Progenitor cell of endocrine pancreas (in vitro differentiated cells): Measurements from ENCODE around the gene KDM3B. TPM values are rescaled to one million over a fixed set of nuclear protein-coding genes. Genes with fewer than 3 reads are reported as not detected.

ENCODE experiments used
- DNase-seq: peaks from one replicate; pipeline ENCODE4 v3.0.0; 2021; ENCODE audit warnings: low spot score; ENCODE audit not compliant: unreplicated experiment
- H3K27ac Mint-ChIP-seq: 2 replicates; pipeline ENCODE4 v1.8.0; 2021; ENCODE audit warnings: mild to moderate bottlenecking, moderate library complexity, mixed read lengths
- H3K27me3 Mint-ChIP-seq: 2 replicates; pipeline ENCODE4 v1.8.0; 2021; ENCODE audit warnings: mixed read lengths
- H3K36me3 Mint-ChIP-seq: 2 replicates; pipeline ENCODE4 v1.8.0; 2022; ENCODE audit warnings: mixed read lengths; ENCODE audit not compliant: insufficient read depth
- H3K4me1 Mint-ChIP-seq: 2 replicates; pipeline ENCODE4 v1.8.0; 2021; ENCODE audit warnings: low read depth, mixed read lengths
- H3K4me3 Mint-ChIP-seq: 2 replicates; pipeline ENCODE4 v1.8.0; 2021; ENCODE audit warnings: low read depth, mild to moderate bottlenecking, moderate library complexity, mixed read lengths
- H3K9me3 Mint-ChIP-seq: 2 replicates; pipeline ENCODE4 v1.8.0; 2021; ENCODE audit warnings: low read depth, mixed read lengths
- total RNA-seq: library from RNA; stranded (reverse); gene quantifications from 2 replicates; pipeline ENCODE4 v1.2.1, GENCODE V29; 2021
- TF ChIP-seq, protein P1 (sequence below): fragments of 200-600 bp; sonication (generic); IDR thresholded peaks from one replicate; pipeline ENCODE4 v1.5.0; 2021; ENCODE audit warnings: antibody characterized with exemption, mild to moderate bottlenecking; ENCODE audit not compliant: unreplicated experiment

The KDM3B gene
- total RNA-seq, 1 donor from 2014 or later = 126 TPM

DNA sequence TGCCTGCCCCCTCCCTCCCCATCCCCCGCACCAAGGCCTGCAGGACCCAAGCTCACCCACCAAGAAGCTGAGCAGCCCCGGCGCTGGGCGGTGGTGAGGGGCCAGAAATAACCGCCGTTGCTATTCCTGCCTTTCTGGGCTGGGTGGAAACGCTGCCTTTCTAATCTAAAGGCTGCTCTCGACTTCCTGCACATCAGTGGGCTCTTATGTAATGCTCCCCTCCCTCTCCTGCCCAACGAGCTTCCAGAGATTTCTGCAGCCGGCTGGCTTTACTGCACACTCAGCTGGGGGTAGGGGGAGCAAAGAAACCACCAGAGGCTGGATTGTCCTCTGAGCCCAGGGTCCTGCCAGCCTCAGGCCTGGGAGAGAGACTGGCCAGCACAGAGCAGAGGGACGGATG lies 105.9 kb downstream of the KDM3B start:
- Mint-ChIP-seq H3K27ac (no peak overlapping the region), H3K4me1 (no peaks in the 10 kb centered on the region), H3K36me3 (no peaks in the 10 kb centered on the region), H3K4me3 (no peak overlapping the region), H3K9me3 (no peaks in the 10 kb centered on the region), H3K27me3 (peaks cover 32% of the 10 kb centered on the region)
- no peak for DNase-seq
- TF ChIP-seq, protein P1, sequence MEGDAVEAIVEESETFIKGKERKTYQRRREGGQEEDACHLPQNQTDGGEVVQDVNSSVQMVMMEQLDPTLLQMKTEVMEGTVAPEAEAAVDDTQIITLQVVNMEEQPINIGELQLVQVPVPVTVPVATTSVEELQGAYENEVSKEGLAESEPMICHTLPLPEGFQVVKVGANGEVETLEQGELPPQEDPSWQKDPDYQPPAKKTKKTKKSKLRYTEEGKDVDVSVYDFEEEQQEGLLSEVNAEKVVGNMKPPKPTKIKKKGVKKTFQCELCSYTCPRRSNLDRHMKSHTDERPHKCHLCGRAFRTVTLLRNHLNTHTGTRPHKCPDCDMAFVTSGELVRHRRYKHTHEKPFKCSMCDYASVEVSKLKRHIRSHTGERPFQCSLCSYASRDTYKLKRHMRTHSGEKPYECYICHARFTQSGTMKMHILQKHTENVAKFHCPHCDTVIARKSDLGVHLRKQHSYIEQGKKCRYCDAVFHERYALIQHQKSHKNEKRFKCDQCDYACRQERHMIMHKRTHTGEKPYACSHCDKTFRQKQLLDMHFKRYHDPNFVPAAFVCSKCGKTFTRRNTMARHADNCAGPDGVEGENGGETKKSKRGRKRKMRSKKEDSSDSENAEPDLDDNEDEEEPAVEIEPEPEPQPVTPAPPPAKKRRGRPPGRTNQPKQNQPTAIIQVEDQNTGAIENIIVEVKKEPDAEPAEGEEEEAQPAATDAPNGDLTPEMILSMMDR = no peak

GRCh38 chr5:138458856-138459255 lies 106.4 kb downstream of the KDM3B start:
- H3K4me3 Mint-ChIP-seq = no peak overlapping the region
- H3K9me3 Mint-ChIP-seq = no peaks in the 10 kb centered on the region
- H3K27me3 Mint-ChIP-seq = peaks cover 32% of the 10 kb centered on the region
- H3K36me3 Mint-ChIP-seq = no peaks in the 10 kb centered on the region
- H3K27ac Mint-ChIP-seq = no peak overlapping the region
- TF ChIP-seq, protein P1 = no peak
- no peak for DNase-seq
- H3K4me1 Mint-ChIP-seq = peaks cover 2% of the 10 kb centered on the region

DNA sequence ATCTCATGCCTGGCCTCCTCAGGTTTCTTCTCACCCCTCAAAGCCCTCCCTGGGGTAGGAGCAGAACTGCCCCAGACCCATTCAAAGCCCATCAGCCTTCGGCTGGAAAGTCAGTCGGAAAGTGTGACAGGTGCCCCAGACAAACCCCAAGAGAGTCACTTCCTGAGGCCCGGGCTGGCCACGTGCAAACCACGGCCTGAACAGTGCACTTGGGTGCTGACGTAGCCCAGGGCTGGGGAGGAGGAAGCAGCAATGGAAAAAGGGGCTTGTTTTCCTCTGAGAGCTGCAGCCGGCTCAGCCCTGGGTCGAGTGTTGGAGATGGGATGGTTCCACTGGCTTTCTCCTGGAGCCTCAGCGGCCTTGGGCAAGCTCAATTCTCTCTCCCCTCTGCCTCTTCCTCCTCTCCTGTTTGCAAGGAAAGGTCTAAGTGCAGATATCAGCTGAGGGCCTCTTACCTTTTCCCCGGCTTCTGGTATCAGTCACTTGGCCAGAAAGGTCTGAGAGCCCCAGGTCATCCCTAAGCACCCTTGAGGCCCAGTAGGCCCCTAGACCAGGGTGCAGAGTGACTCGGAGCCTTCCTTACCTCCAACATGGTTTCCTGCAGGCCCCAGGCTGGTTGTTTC lies 106.9 kb downstream of the KDM3B start:
- TF ChIP-seq, protein P1 = no peak
- Mint-ChIP-seq H3K27me3 (peaks cover 32% of the 10 kb centered on the region), H3K27ac (no peak overlapping the region), H3K36me3 (no peaks in the 10 kb centered on the region), H3K9me3 (no peaks in the 10 kb centered on the region), H3K4me3 (no peak overlapping the region), H3K4me1 (peaks cover 2% of the 10 kb centered on the region)
- no peak for DNase-seq

GRCh38 chr5:138460032-138460693 lies 107.7 kb downstream of the KDM3B start:
- H3K27ac Mint-ChIP-seq = no peak overlapping the region
- TF ChIP-seq, protein P1 = no peak
- H3K4me1 Mint-ChIP-seq = peaks cover 2% of the 10 kb centered on the region
- no peaks in the 10 kb centered on the region for H3K9me3 Mint-ChIP-seq
- H3K4me3 Mint-ChIP-seq = no peak overlapping the region
- H3K27me3 Mint-ChIP-seq = peaks cover 27% of the 10 kb centered on the region
- no peak for DNase-seq
- H3K36me3 Mint-ChIP-seq = no peaks in the 10 kb centered on the region

- Mint-ChIP-seq H3K27me3 (peaks cover 15% of the 10 kb centered on the region), H3K9me3 (no peaks in the 10 kb centered on the region), H3K4me3 (no peak overlapping the region), H3K4me1 (peaks cover 2% of the 10 kb centered on the region), H3K27ac (no peak overlapping the region), H3K36me3 (no peaks in the 10 kb centered on the region)
- TF ChIP-seq, protein P1 = no peak
- no peak for DNase-seq
Measured at GRCh38 chr5:138461343-138462125, 109.0 kb downstream of the KDM3B start.
